H1 (cell line): ENCODE measurements around the gene PRG2.

Source experiments
- CTCF ChIP-seq, 3 experiments: IDR thresholded peaks; 1 replicate in 2 of 3; 2 replicates in 1 of 3; pipeline versions ENCODE4 v1.5.1 to v1.6.1; 2011; ENCODE audit warnings: low read length in 3 of 3, mild to moderate bottlenecking in 3 of 3, inconsistent platforms in 2 of 3, low read depth in 1 of 3, moderate library complexity in 1 of 3; ENCODE audit not compliant: insufficient read depth in 1 of 3; ENCODE audit errors: control extremely low read depth in 1 of 3
- E2F6 ChIP-seq: IDR thresholded peaks from 2 replicates; pipeline ENCODE4 v1.6.1; 2012; ENCODE audit warnings: inconsistent platforms
- EZH2 ChIP-seq: fragments of 200-600 bp; sonication (generic); IDR thresholded peaks from 2 replicates; pipeline ENCODE4 v1.7.1; 2012; ENCODE audit warnings: low read depth, mild to moderate bottlenecking, moderate library complexity, low read length, inconsistent platforms; ENCODE audit not compliant: severe bottlenecking
- FOSL1 ChIP-seq: IDR thresholded peaks from 2 replicates; pipeline ENCODE4 v1.6.1; 2011; ENCODE audit warnings: mild to moderate bottlenecking, low read depth, low read length, moderate library complexity; ENCODE audit not compliant: insufficient read depth
- HDAC2 ChIP-seq, 2 experiments: fragments of 300-600 bp in 1 of 2; sonication (generic) in 1 of 2; IDR thresholded peaks; 2 replicates each; pipeline ENCODE4 v1.6.1; 2011 to 2012; ENCODE audit warnings: low read depth in 2 of 2, low read length in 2 of 2, mild to moderate bottlenecking in 2 of 2, moderate library complexity in 2 of 2, borderline replicate concordance in 1 of 2, inconsistent platforms in 1 of 2
- HDAC6 ChIP-seq: IDR thresholded peaks from one replicate; pipeline ENCODE4 v1.7.1; 2012; ENCODE audit warnings: low read depth, mild to moderate bottlenecking, inconsistent platforms, low read length, moderate library complexity
- KDM1A ChIP-seq: fragments of 200-600, 300-600 bp; sonication (generic); IDR thresholded peaks from 2 replicates; pipeline ENCODE4 v1.7.1; 2016; ENCODE audit warnings: mild to moderate bottlenecking, low read length, borderline replicate concordance
- PHF8 ChIP-seq: fragments of 200-600 bp; sonication (generic); conservative IDR thresholded peaks from 2 replicates; pipeline ENCODE4 v1.7.1; 2012; ENCODE audit warnings: low read depth, mild to moderate bottlenecking, inconsistent platforms, low read length, moderate library complexity
- POLR2A ChIP-seq, 2 experiments: IDR thresholded peaks; 1 replicate in 1 of 2; 2 replicates in 1 of 2; pipeline ENCODE4 v1.6.1; 2011; ENCODE audit warnings: low read depth in 2 of 2, low read length in 2 of 2, mild to moderate bottlenecking in 2 of 2; ENCODE audit errors: control extremely low read depth in 1 of 2
- POLR2AphosphoS5 ChIP-seq: IDR thresholded peaks from 2 replicates; pipeline ENCODE4 v1.6.1; 2011; ENCODE audit warnings: low read depth, low read length
- SP1 ChIP-seq: IDR thresholded peaks from 2 replicates; pipeline ENCODE4 v1.6.1; 2011; ENCODE audit warnings: low read depth, low read length
- ZNF274 ChIP-seq: IDR thresholded peaks from 2 replicates; pipeline ENCODE4 v1.7.0; 2012; ENCODE audit warnings: low read length, borderline replicate concordance; ENCODE audit errors: extremely low read depth

- TF ChIP-seq KDM1A (no peak), CTCF (IDR thresholded peaks at IDR 0.05; ENCODE audit: control extremely low read depth in 1 of 3, insufficient read depth in 1 of 3, low read depth in 1 of 3, low read length in 3 of 3) (no peak), E2F6 (no peak), POLR2A (IDR thresholded peaks at IDR 0.05; ENCODE audit: control extremely low read depth in 1 of 2, low read depth in 2 of 2, low read length in 2 of 2) (no peak), HDAC2 (IDR thresholded peaks at IDR 0.05; ENCODE audit: borderline replicate concordance in 1 of 2, low read depth in 2 of 2, low read length in 2 of 2) (no peak), EZH2 (no peak), PHF8 (no peak), POLR2AphosphoS5 (no peak), SP1 (no peak), HDAC6 (no peak), FOSL1 (no peak), ZNF274 (no peak)
Measured at GRCh38 chr11:57380975-57381374, 9.5 kb downstream of the PRG2 start, which contains the start of gene PRG3.
